Measurements from ENCODE around the gene DNM3.

DNA sequence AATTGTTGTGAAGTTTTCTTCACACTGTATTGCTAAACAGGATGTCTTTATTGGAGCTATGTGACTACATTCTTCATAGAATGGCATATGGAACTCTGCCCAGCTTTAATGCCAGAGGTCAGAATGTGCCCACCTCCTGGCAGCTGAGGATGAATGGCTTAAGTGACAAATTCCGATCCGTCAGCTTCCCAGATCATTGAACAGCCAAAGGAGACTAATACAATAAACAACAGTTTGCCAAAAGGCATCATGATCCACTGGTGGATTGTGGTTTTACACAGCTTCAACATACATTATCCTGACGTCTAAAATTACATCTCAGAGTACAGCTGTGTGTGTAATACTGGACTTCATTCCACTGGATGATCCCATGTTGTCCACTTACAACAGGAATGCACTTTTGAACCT, 510.5 kb downstream of the DNM3 start:
- TF ChIP-seq, protein P1, sequence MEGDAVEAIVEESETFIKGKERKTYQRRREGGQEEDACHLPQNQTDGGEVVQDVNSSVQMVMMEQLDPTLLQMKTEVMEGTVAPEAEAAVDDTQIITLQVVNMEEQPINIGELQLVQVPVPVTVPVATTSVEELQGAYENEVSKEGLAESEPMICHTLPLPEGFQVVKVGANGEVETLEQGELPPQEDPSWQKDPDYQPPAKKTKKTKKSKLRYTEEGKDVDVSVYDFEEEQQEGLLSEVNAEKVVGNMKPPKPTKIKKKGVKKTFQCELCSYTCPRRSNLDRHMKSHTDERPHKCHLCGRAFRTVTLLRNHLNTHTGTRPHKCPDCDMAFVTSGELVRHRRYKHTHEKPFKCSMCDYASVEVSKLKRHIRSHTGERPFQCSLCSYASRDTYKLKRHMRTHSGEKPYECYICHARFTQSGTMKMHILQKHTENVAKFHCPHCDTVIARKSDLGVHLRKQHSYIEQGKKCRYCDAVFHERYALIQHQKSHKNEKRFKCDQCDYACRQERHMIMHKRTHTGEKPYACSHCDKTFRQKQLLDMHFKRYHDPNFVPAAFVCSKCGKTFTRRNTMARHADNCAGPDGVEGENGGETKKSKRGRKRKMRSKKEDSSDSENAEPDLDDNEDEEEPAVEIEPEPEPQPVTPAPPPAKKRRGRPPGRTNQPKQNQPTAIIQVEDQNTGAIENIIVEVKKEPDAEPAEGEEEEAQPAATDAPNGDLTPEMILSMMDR (IDR thresholded peaks at IDR 0.05; ENCODE audit: insufficient read depth, low read length, poor library complexity, severe bottlenecking): no peak
- TF ChIP-seq EZH2phosphoT487 (conservative IDR thresholded peaks at IDR 0.05; ENCODE audit: low read length): no peak
